CD14-positive monocyte (primary cell): ENCODE data around the gene DNALI1. TPM values are rescaled to one million over a fixed set of nuclear protein-coding genes. Genes with fewer than 3 reads are reported as not detected.

Experiments
- DNase-seq, 3 donors: peaks; one replicate each; pipeline ENCODE4 v3.0.0-alpha.2; 2011 to 2022
- H2AFZ ChIP-seq: 2 replicates; pipeline ENCODE4 v1.6.0; 2012; ENCODE audit warnings: mild to moderate bottlenecking, low read depth, low read length, inconsistent platforms; ENCODE audit not compliant: insufficient read depth, poor library complexity, severe bottlenecking
- H3K27ac ChIP-seq, 2 donors: 1 replicate in 1 of 2; 2 replicates in 1 of 2; pipeline ENCODE4 v1.5.1; 2012 to 2013; ENCODE audit warnings: low read length in 2 of 2, control low read depth in 1 of 2, inconsistent platforms in 1 of 2, low read depth in 1 of 2, mild to moderate bottlenecking in 1 of 2
- H3K27me3 ChIP-seq, 2 donors: one replicate each; pipeline versions ENCODE4 v1.6.0 to v1.6.1; 2011 to 2013; ENCODE audit warnings: low read length in 2 of 2; ENCODE audit not compliant: control insufficient read depth in 2 of 2, insufficient read depth in 2 of 2
- H3K36me3 ChIP-seq, 2 donors: replicated peaks in 1 of 2; 1 replicate in 1 of 2; 2 replicates in 1 of 2; pipeline versions ENCODE4 v1.5.1 to v1.6.1; 2012 to 2013; ENCODE audit warnings: low read length in 2 of 2, control low read depth in 1 of 2, inconsistent platforms in 1 of 2, mild to moderate bottlenecking in 1 of 2; ENCODE audit not compliant: insufficient read depth in 2 of 2, control insufficient read depth in 1 of 2
- H3K4me1 ChIP-seq, 2 donors: 1 replicate in 1 of 2; 2 replicates in 1 of 2; pipeline versions ENCODE4 v1.5.1 to v1.6.1; 2012 to 2013; ENCODE audit warnings: low read length in 2 of 2, control low read depth in 1 of 2, inconsistent platforms in 1 of 2, mild to moderate bottlenecking in 1 of 2, moderate library complexity in 1 of 2; ENCODE audit not compliant: insufficient read depth in 2 of 2, control insufficient read depth in 1 of 2
- H3K4me2 ChIP-seq: replicated peaks from 2 replicates; pipeline ENCODE3; 2012; ENCODE audit warnings: low read length, moderate library complexity, mild to moderate bottlenecking; ENCODE audit not compliant: poor library complexity, severe bottlenecking; ENCODE audit errors: extremely low read depth
- H3K4me3 ChIP-seq, 3 experiments: fragments of 200-600 bp in 1 of 3; sonication (generic) in 1 of 3; replicated peaks in 1 of 3; 1 replicate in 2 of 3; 2 replicates in 1 of 3; pipeline ENCODE4 v1.5.1; 2011 to 2013; ENCODE audit warnings: low read length in 3 of 3, mild to moderate bottlenecking in 3 of 3, control low read depth in 2 of 3, low read depth in 2 of 3, inconsistent platforms in 1 of 3, moderate library complexity in 1 of 3
- H3K79me2 ChIP-seq: 2 replicates; pipeline ENCODE4 v1.6.0; 2012; ENCODE audit warnings: mild to moderate bottlenecking, control low read depth, inconsistent platforms, low read length, moderate library complexity; ENCODE audit not compliant: insufficient read depth
- H3K9ac ChIP-seq: 2 replicates; pipeline ENCODE4 v1.6.0; 2017; ENCODE audit warnings: low read length, mild to moderate bottlenecking; ENCODE audit not compliant: insufficient read depth, poor library complexity, severe bottlenecking
- H3K9me3 ChIP-seq, 2 donors: replicated peaks in 1 of 2; 1 replicate in 1 of 2; 2 replicates in 1 of 2; pipeline versions ENCODE4 v1.5.1 to v1.6.1; 2012 to 2013; ENCODE audit warnings: low read length in 2 of 2, control low read depth in 1 of 2; ENCODE audit not compliant: control insufficient read depth in 1 of 2, insufficient read depth in 1 of 2
- H4K20me1 ChIP-seq: 2 replicates; pipeline ENCODE4 v1.6.0; 2012; ENCODE audit warnings: mild to moderate bottlenecking, low read length, control low read depth, moderate library complexity; ENCODE audit not compliant: insufficient read depth
- H3K27ac Mint-ChIP-seq, 7 donors: one replicate each; pipeline ENCODE4 v1.8.0; 2020; ENCODE audit warnings: mild to moderate bottlenecking in 7 of 7, mixed read lengths in 7 of 7, moderate library complexity in 6 of 7, inconsistent platforms in 2 of 7
- H3K27me3 Mint-ChIP-seq, 3 donors: one replicate each; pipeline ENCODE4 v1.8.0; 2021 to 2022; ENCODE audit warnings: low read depth in 3 of 3, mild to moderate bottlenecking in 3 of 3, mixed read lengths in 3 of 3, moderate library complexity in 3 of 3, inconsistent platforms in 1 of 3
- H3K36me3 Mint-ChIP-seq, 2 donors: one replicate each; pipeline ENCODE4 v1.8.0; 2020; ENCODE audit warnings: mixed read lengths in 2 of 2, inconsistent platforms in 1 of 2, mild to moderate bottlenecking in 1 of 2
- H3K4me1 Mint-ChIP-seq: one replicate; pipeline ENCODE4 v1.8.0; 2020; ENCODE audit warnings: mild to moderate bottlenecking, mixed read lengths
- H3K4me3 Mint-ChIP-seq, 2 donors: one replicate each; pipeline ENCODE4 v1.8.0; 2020; ENCODE audit warnings: mild to moderate bottlenecking in 2 of 2, mixed read lengths in 2 of 2, moderate library complexity in 1 of 2
- H3K9me3 Mint-ChIP-seq, 7 donors: one replicate each; pipeline ENCODE4 v1.8.0; 2020 to 2022; ENCODE audit warnings: mixed read lengths in 7 of 7, mild to moderate bottlenecking in 6 of 7, moderate library complexity in 6 of 7, inconsistent platforms in 2 of 7
- WGBS: methylation state at CpG from one replicate; pipeline ENCODE4 v1.1.5; 2013; ENCODE audit warnings: missing lambda C conversion rate; ENCODE audit not compliant: insufficient coverage; 5-methylcytosine and 5-hydroxymethylcytosine counted together
- intact Hi-C, 2 donors: fragments of 100-400 bp; cut with micrococcal nuclease; formaldehyde crosslinking; loops; one replicate each; pipeline versions ENCODE4 v1.15.0 to v1.15.1; 2023
- polyA plus RNA-seq, 3 donors: library from polyadenylated mRNA; depleted of rRNA in 1 of 3; unstranded in 2 of 3; stranded (reverse) in 1 of 3; fragments of 300-500 nt in 2 of 3; fragments of >200 nt in 1 of 3; fragmentation: Illumina TruSeq in 2 of 3; gene quantifications; 1 replicate in 2 of 3; 2 replicates in 1 of 3; pipeline ENCODE4 v1.2.3, GENCODE V29; 2012 to 2021
- TF ChIP-seq, protein P1 (sequence below): fragments of 200-600 bp; IDR thresholded peaks from one replicate; pipeline ENCODE4 v1.8.0; 2022; ENCODE audit warnings: antibody characterized with exemption, mild to moderate bottlenecking

The DNALI1 gene
- polyA plus RNA-seq, 3 donors: not detected

DNA sequence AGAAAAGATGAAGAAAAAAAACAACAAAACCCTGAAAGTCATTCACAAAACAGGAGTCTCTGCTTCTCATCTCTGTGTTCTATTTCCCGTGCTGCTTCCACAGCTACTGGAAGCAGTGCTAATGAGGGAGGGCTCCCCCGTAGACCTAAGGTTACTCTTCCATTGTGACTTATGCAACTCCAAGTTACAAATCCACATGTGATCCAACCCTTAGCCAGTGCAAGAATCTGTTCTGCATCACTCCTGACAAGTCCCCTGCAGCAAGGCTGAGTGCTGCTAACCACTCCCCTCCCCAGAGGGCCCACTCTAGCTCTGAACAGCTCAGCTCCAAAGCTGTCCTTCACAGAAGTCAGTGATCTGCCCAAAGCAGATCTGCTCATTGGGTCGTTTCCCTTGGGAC is 10.3 kb downstream of the DNALI1 start:
- H3K27me3 Mint-ChIP-seq: no peaks in the 10 kb centered on the region
- H3K9me3 Mint-ChIP-seq: peaks cover 0 to 7% (median 0%) of the 10 kb centered on the region in 7 donors
- H3K4me3 Mint-ChIP-seq: no peak overlapping the region
- no peaks in the 10 kb centered on the region for H3K27me3 ChIP-seq
- H3K9me3 ChIP-seq: no peaks in the 10 kb centered on the region
- H2AFZ ChIP-seq: no peak overlapping the region
- peaks cover 4% of the 10 kb centered on the region for H4K20me1 ChIP-seq
- WGBS: 95% methylated on average over 2 of the region's 3 CpGs
- no peak for DNase-seq
- no peaks in the 10 kb centered on the region for H3K4me1 Mint-ChIP-seq
- peaks cover 75 to 92% of the 10 kb centered on the region in 2 donors for H3K36me3 ChIP-seq
- TF ChIP-seq, protein P1, sequence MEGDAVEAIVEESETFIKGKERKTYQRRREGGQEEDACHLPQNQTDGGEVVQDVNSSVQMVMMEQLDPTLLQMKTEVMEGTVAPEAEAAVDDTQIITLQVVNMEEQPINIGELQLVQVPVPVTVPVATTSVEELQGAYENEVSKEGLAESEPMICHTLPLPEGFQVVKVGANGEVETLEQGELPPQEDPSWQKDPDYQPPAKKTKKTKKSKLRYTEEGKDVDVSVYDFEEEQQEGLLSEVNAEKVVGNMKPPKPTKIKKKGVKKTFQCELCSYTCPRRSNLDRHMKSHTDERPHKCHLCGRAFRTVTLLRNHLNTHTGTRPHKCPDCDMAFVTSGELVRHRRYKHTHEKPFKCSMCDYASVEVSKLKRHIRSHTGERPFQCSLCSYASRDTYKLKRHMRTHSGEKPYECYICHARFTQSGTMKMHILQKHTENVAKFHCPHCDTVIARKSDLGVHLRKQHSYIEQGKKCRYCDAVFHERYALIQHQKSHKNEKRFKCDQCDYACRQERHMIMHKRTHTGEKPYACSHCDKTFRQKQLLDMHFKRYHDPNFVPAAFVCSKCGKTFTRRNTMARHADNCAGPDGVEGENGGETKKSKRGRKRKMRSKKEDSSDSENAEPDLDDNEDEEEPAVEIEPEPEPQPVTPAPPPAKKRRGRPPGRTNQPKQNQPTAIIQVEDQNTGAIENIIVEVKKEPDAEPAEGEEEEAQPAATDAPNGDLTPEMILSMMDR: no peak
- H3K4me2 ChIP-seq: no peak overlapping the region
- no peaks in the 10 kb centered on the region for H3K79me2 ChIP-seq
- no peak overlapping the region for H3K4me3 ChIP-seq
- intact Hi-C loops: no loop called here
- H3K27ac Mint-ChIP-seq: no peak overlapping the region
- no peak overlapping the region for H3K27ac ChIP-seq
- H3K4me1 ChIP-seq: no peaks in the 10 kb centered on the region
- H3K36me3 Mint-ChIP-seq: peaks cover 72 to 85% of the 10 kb centered on the region in 2 donors
- H3K9ac ChIP-seq: no peak overlapping the region

DNA sequence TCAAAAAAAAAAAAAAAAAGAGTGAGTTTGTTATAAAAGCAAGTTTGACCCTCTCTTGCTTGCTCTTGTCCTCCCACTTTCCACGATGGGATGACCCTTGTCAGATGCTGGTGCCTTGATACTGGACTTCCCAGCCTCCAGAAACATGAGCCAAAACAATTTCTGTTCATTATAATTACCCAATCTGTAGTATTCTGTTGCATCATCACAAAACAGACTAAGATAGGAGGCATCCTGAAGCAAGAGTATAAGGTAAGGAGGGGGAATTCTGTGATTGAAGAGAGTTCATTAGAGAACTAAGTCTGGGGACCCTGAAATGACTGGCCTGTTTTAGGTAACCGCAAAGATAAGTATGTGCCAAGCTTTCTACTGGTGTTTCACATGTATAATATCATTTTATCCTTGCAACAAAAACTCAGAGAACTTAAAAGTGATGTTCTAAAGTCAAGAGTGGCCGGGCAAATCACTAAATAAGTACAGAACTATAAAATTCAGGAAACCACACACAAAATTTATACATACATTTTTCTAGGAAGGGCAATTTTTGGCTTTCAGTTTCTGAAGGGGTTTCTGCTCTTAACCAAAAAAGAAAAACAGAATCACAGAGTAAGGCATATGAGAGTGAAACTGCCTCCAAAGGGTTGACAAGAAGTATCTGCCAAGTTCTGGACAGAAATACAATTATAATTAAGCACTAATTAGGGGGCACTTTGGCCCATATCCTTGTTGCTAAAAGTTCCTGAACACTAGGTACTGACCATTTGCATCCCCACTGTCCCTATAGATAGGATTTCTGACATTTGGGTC is 14.0 kb downstream of the DNALI1 start:
- Histone ChIP-seq H3K36me3 (peaks cover 98 to 100% of the 10 kb centered on the region in 2 donors), H3K27ac (no peak overlapping the region), H3K4me3 (no peak overlapping the region), H4K20me1 (peaks cover 4% of the 10 kb centered on the region), H3K9ac (no peak overlapping the region), H2AFZ (no peak overlapping the region), H3K79me2 (no peaks in the 10 kb centered on the region), H3K9me3 (no peaks in the 10 kb centered on the region), H3K4me2 (no peak overlapping the region), H3K4me1 (no peaks in the 10 kb centered on the region), H3K27me3 (no peaks in the 10 kb centered on the region)
- intact Hi-C loops: no loop called here
- DNase-seq: no peak
- TF ChIP-seq, protein P1: no peak
- Mint-ChIP-seq H3K9me3 (peaks cover 0 to 5% (median 0%) of the 10 kb centered on the region in 7 donors), H3K4me3 (no peak overlapping the region), H3K36me3 (peaks cover 96 to 100% of the 10 kb centered on the region in 2 donors), H3K27ac (peak overlapping the region in 1 of 7 donors; percentile 5), H3K4me1 (no peaks in the 10 kb centered on the region), H3K27me3 (no peaks in the 10 kb centered on the region)
- WGBS: no CpG with 5 or more reads among the region's 3 CpGs
